ENCODE results near the gene RNF214. TPM values are rescaled to one million over a fixed set of nuclear protein-coding genes. Genes with fewer than 3 reads are reported as not detected.
"Not testable (repeated sequence)": the region's sequence is repeated elsewhere in the genome, so short reads cannot be mapped to it uniquely, and the experiment has no call there.

The RNF214 gene
- total RNA-seq, 1 donor from 2014 or later: 37.1 TPM

GRCh38 chr11:117256573-117256972, 24.1 kb downstream of the RNF214 start:
- DNase-seq (ENCODE audit: low spot score): no peak
- Mint-ChIP-seq H3K36me3 (ENCODE audit: low read depth, unreplicated experiment) (peaks cover 9% of the 10 kb centered on the region), H3K27ac (ENCODE audit: unreplicated experiment) (no peak overlapping the region), H3K27me3 (ENCODE audit: unreplicated experiment) (peaks cover under 1% of the 10 kb centered on the region), H3K4me1 (ENCODE audit: unreplicated experiment) (no peaks in the 10 kb centered on the region), H3K9me3 (ENCODE audit: unreplicated experiment) (no peaks in the 10 kb centered on the region), H3K4me3 (ENCODE audit: unreplicated experiment) (peak overlapping the region; percentile 24)
- no peak for TF ChIP-seq CTCF (IDR thresholded peaks at IDR 0.05; ENCODE audit: unreplicated experiment)

DNA sequence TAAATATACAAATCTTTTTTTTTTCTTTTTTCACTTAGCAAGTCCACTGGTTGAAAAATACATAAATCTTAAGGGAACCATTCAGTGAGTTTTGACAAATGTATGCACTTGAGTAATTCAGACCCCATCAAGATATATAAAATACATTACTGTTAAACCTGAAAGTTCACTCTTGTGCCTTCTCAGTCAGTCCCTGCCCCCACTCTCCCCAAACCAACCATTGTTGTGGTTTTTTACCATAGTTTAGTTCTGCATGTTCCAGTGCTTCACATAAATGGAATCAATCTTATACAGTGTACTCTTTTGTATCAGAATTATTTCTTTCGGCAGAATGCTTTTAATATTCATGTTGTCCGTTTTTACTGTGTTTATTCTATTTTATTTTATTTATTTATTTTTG, 26.1 kb downstream of the RNF214 start:
- Mint-ChIP-seq H3K27me3 (ENCODE audit: unreplicated experiment) (no peaks in the 10 kb centered on the region), H3K27ac (ENCODE audit: unreplicated experiment) (no peak overlapping the region), H3K9me3 (ENCODE audit: unreplicated experiment) (no peaks in the 10 kb centered on the region), H3K4me3 (ENCODE audit: unreplicated experiment) (no peak overlapping the region), H3K4me1 (ENCODE audit: unreplicated experiment) (no peaks in the 10 kb centered on the region), H3K36me3 (ENCODE audit: low read depth, unreplicated experiment) (peaks cover 17% of the 10 kb centered on the region)
- TF ChIP-seq CTCF (IDR thresholded peaks at IDR 0.05; ENCODE audit: unreplicated experiment): no peak
- no peak for DNase-seq (ENCODE audit: low spot score)

DNA sequence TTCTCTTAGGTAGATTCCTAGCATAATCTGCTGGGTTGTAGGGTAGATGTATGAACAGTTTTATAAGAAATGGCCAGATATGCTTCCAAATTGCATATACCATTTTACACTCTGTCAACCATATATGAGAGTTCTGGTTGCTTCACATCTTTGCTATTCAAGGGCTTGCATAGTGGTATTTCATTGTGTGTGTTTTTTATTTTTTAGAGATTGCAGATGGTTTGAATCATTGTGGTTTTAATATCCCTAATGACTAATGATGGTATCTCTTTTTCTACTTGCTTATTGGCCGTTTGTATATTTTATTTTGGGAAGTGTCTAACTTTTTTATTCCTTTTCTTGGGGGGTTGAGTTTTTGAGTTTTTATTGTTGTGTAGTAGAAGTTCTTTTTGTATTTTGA, 26.9 kb downstream of the RNF214 start:
- Mint-ChIP-seq H3K27me3 (ENCODE audit: unreplicated experiment) (no peaks in the 10 kb centered on the region), H3K4me1 (ENCODE audit: unreplicated experiment) (no peaks in the 10 kb centered on the region), H3K4me3 (ENCODE audit: unreplicated experiment) (no peak overlapping the region), H3K27ac (ENCODE audit: unreplicated experiment) (no peak overlapping the region), H3K36me3 (ENCODE audit: low read depth, unreplicated experiment) (peaks cover 14% of the 10 kb centered on the region), H3K9me3 (ENCODE audit: unreplicated experiment) (no peaks in the 10 kb centered on the region)
- TF ChIP-seq CTCF (IDR thresholded peaks at IDR 0.05; ENCODE audit: unreplicated experiment): no peak
- no peak for DNase-seq (ENCODE audit: low spot score)

DNA sequence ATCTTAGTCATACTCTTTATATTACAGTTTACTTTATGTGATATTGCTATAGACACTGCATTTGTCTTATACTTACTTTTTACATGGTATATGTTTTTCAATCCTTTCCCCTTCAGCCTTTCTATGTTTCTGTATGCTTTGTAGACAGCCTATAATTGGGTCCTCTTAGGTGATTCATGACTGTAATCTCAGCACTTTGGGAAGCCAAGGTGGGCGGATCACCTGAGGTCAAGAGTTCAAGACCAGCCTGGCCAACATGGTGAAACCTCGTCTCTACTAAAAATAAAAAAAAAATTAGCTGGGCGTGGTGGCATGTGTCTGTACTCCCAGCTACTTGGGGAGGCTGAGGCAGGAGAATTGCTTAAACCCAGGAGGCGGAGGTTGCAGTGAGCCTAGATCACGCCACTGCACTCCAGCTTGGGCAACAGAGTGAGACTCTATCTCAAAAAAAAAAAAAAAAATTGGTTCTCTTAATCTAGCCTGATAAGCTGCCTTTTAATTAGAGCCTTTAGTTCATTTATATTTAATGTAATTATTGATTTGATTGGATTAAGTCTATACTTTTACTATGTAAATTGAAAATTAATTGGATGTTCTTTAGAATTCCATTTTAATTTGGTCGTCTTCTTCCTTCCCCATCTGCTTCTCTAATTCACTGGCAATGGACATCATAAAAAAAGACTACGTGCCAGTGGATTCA, 32.3 kb downstream of the RNF214 start:
- H3K27me3 Mint-ChIP-seq (ENCODE audit: unreplicated experiment); H3K27ac Mint-ChIP-seq (ENCODE audit: unreplicated experiment); H3K36me3 Mint-ChIP-seq (ENCODE audit: low read depth, unreplicated experiment); H3K4me3 Mint-ChIP-seq (ENCODE audit: unreplicated experiment); H3K9me3 Mint-ChIP-seq (ENCODE audit: unreplicated experiment); DNase-seq (ENCODE audit: low spot score); H3K4me1 Mint-ChIP-seq (ENCODE audit: unreplicated experiment): not testable (repeated sequence)

DNA sequence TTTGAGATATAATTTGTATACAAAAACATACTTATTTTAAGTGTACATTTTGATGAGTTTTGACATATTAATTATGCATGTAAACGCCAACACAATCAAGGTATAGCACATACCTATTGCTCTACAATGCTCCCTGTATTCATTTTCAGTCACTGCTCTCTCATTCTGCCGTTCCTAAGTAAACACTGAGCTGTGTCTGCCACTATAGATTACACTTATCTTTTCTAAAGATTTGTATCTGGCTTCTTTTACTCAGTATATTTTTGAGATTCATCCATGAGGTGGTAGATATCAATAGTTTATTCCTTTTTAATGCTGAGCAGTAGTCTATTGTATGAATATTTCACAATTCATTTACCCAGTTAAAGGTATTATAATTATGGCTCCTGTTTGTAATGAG, 33.3 kb downstream of the RNF214 start:
- no peak for DNase-seq (ENCODE audit: low spot score)
- TF ChIP-seq CTCF (IDR thresholded peaks at IDR 0.05; ENCODE audit: unreplicated experiment): no peak
- peaks cover 12% of the 10 kb centered on the region for H3K36me3 Mint-ChIP-seq (ENCODE audit: low read depth, unreplicated experiment)
- no peaks in the 10 kb centered on the region for H3K27me3 Mint-ChIP-seq (ENCODE audit: unreplicated experiment)
- H3K4me1 Mint-ChIP-seq (ENCODE audit: unreplicated experiment): no peaks in the 10 kb centered on the region
- H3K4me3 Mint-ChIP-seq (ENCODE audit: unreplicated experiment): no peak overlapping the region
- no peaks in the 10 kb centered on the region for H3K9me3 Mint-ChIP-seq (ENCODE audit: unreplicated experiment)
- no peak overlapping the region for H3K27ac Mint-ChIP-seq (ENCODE audit: unreplicated experiment)

Data from endothelial cell (in vitro differentiated cells).